IMR-90 (cell line): ENCODE data around the gene PLEKHB2. TPM values are rescaled to one million over a fixed set of nuclear protein-coding genes. Genes with fewer than 3 reads are reported as not detected.

Experiments
- ATAC-seq: fragments of 200-7000 bp; cut with Tn5 transposase; 2 replicates; pipeline ENCODE4 v1.9.1; 2020; ENCODE audit warnings: low read depth, mild to moderate bottlenecking, moderate library complexity
- BruUV-seq: library from RNA; stranded (reverse); fragments of 400-500 nt; replicated peaks from 2 replicates; lab custom pipeline; 2021; lab: Mats Ljungman, UMichigan
- CTCF ChIA-PET: fragments of 300-600 bp; formaldehyde crosslinking; extraction: SDS; loops from one replicate; lab custom pipeline; 2021; ENCODE audit warnings: antibody characterized with exemption; lab: Yijun Ruan, JAX
- POLR2A ChIA-PET: fragments of 300-600 bp; sonication (Branson Sonifier 250); formaldehyde crosslinking; loops from one replicate; lab custom pipeline; 2022; ENCODE audit warnings: antibody characterized with exemption; ENCODE audit not compliant: unreplicated experiment; lab: Charles Lee
- DNase-seq: peaks from one replicate; pipeline ENCODE4 v3.0.0; 2013
- H2AFZ ChIP-seq: replicated peaks from 2 replicates; pipeline ENCODE3; 2013; ENCODE audit warnings: low read length, mild to moderate bottlenecking; ENCODE audit not compliant: poor library complexity
- H2AK5ac ChIP-seq: 2 replicates; pipeline ENCODE4 v1.6.1; 2013; ENCODE audit warnings: low read depth, low read length, inconsistent platforms
- H2AK9ac ChIP-seq: replicated peaks from 2 replicates; pipeline ENCODE3; 2013; ENCODE audit warnings: mild to moderate bottlenecking, low read depth, low read length, moderate library complexity; ENCODE audit not compliant: poor library complexity
- H2BK120ac ChIP-seq: 2 replicates; pipeline ENCODE4 v1.6.1; 2013; ENCODE audit warnings: low read depth, low read length, inconsistent platforms
- H2BK15ac ChIP-seq: 3 replicates; pipeline ENCODE4 v1.6.1; 2013; ENCODE audit warnings: low read depth, low read length, inconsistent platforms
- H2BK20ac ChIP-seq: 2 replicates; pipeline ENCODE4 v1.6.1; 2013; ENCODE audit warnings: low read depth, mild to moderate bottlenecking, inconsistent platforms, low read length, moderate library complexity
- H2BK5ac ChIP-seq: 2 replicates; pipeline ENCODE4 v1.6.1; 2013; ENCODE audit warnings: mild to moderate bottlenecking, low read depth, low read length, inconsistent platforms; ENCODE audit not compliant: poor library complexity, severe bottlenecking
- H3K14ac ChIP-seq: replicated peaks from 2 replicates; pipeline ENCODE4 v1.6.1; 2013; ENCODE audit warnings: low read depth, low read length, inconsistent platforms
- H3K18ac ChIP-seq: 2 replicates; pipeline ENCODE4 v1.6.1; 2013; ENCODE audit warnings: low read depth, low read length, control low read depth
- H3K23ac ChIP-seq: 2 replicates; pipeline ENCODE4 v1.6.1; 2013; ENCODE audit warnings: low read depth, low read length, inconsistent platforms
- H3K27ac ChIP-seq: 2 replicates; pipeline ENCODE4 v1.5.1; 2013; ENCODE audit warnings: mild to moderate bottlenecking, control low read depth, low read length; ENCODE audit not compliant: insufficient read depth
- H3K27me3 ChIP-seq: 2 replicates; pipeline ENCODE4 v1.6.1; 2013; ENCODE audit warnings: low read length; ENCODE audit not compliant: control insufficient read depth, insufficient read depth
- H3K36me3 ChIP-seq: 2 replicates; pipeline ENCODE4 v1.6.1; 2013; ENCODE audit warnings: low read length, mixed read lengths; ENCODE audit not compliant: control insufficient read depth, insufficient read depth
- H3K4ac ChIP-seq: 2 replicates; pipeline ENCODE4 v1.6.1; 2013; ENCODE audit warnings: low read depth, low read length, inconsistent platforms
- H3K4me1 ChIP-seq: 2 replicates; pipeline ENCODE4 v1.6.1; 2013; ENCODE audit warnings: low read length, mixed read lengths; ENCODE audit not compliant: control insufficient read depth, insufficient read depth
- H3K4me2 ChIP-seq: 2 replicates; pipeline ENCODE4 v1.6.1; 2013; ENCODE audit warnings: low read depth, mild to moderate bottlenecking, control low read depth, low read length, moderate library complexity
- H3K4me3 ChIP-seq: 2 replicates; pipeline ENCODE4 v1.5.1; 2013; ENCODE audit warnings: low read depth, mild to moderate bottlenecking, control low read depth, low read length, moderate library complexity; ENCODE audit not compliant: insufficient read depth
- H3K56ac ChIP-seq: 2 replicates; pipeline ENCODE4 v1.6.1; 2013; ENCODE audit warnings: low read length, inconsistent platforms; ENCODE audit not compliant: insufficient read depth; ENCODE audit errors: extremely low read depth
- H3K79me1 ChIP-seq, 2 experiments: 2 replicates each; pipeline ENCODE4 v1.6.1; 2013; ENCODE audit warnings: low read length in 2 of 2, inconsistent platforms in 1 of 2, low read depth in 1 of 2
- H3K9ac ChIP-seq: 2 replicates; pipeline ENCODE4 v1.6.1; 2013; ENCODE audit warnings: low read depth, low read length, control low read depth
- H3K9me1 ChIP-seq: 2 replicates; pipeline ENCODE4 v1.6.1; 2013; ENCODE audit warnings: low read length, inconsistent platforms; ENCODE audit not compliant: insufficient read depth
- H3K9me3 ChIP-seq: 2 replicates; pipeline ENCODE4 v1.6.1; 2013; ENCODE audit warnings: low read length; ENCODE audit not compliant: control insufficient read depth, insufficient read depth
- H4K20me1 ChIP-seq: 2 replicates; pipeline ENCODE4 v1.6.1; 2013; ENCODE audit warnings: low read length, inconsistent platforms; ENCODE audit not compliant: insufficient read depth
- H4K5ac ChIP-seq: 2 replicates; pipeline ENCODE4 v1.6.1; 2013; ENCODE audit warnings: mild to moderate bottlenecking, low read depth, low read length, control low read depth
- H4K8ac ChIP-seq, 2 experiments: 2 replicates each; pipeline ENCODE4 v1.6.1; 2013; ENCODE audit warnings: low read depth in 2 of 2, low read length in 2 of 2, control low read depth in 1 of 2, inconsistent platforms in 1 of 2
- H4K91ac ChIP-seq: 2 replicates; pipeline ENCODE4 v1.6.1; 2013; ENCODE audit warnings: low read depth, low read length, inconsistent platforms; ENCODE audit not compliant: insufficient read depth
- CEBPB ChIP-seq: IDR thresholded peaks from 2 replicates; pipeline ENCODE4 v1.6.1; 2012; ENCODE audit warnings: low read depth, low read length, improper control_type of control experiment
- CHD1 ChIP-seq: IDR thresholded peaks from 2 replicates; pipeline ENCODE4 v1.6.1; 2012; ENCODE audit warnings: low read depth, low read length, improper control_type of control experiment
- CTCF ChIP-seq: conservative IDR thresholded peaks from 2 replicates; pipeline ENCODE4 v1.5.1; 2012; ENCODE audit warnings: mild to moderate bottlenecking, low read depth, low read length, improper control_type of control experiment
- ELK1 ChIP-seq: fragments of 150-350 bp; IDR thresholded peaks from 2 replicates; pipeline ENCODE4 v1.6.1; 2016; ENCODE audit warnings: low read depth, mild to moderate bottlenecking, low read length, moderate library complexity, borderline replicate concordance
- MAFK ChIP-seq: IDR thresholded peaks from 2 replicates; pipeline ENCODE4 v1.6.1; 2012; ENCODE audit warnings: low read depth, low read length, improper control_type of control experiment
- MAZ ChIP-seq: IDR thresholded peaks from 2 replicates; pipeline ENCODE4 v1.6.1; 2012; ENCODE audit warnings: low read depth, mild to moderate bottlenecking, low read length, improper control_type of control experiment, moderate library complexity, borderline replicate concordance
- MXI1 ChIP-seq: IDR thresholded peaks from 2 replicates; pipeline ENCODE4 v1.6.1; 2012; ENCODE audit warnings: low read depth, mild to moderate bottlenecking, low read length, moderate library complexity, borderline replicate concordance
- POLR2A ChIP-seq: IDR thresholded peaks from 2 replicates; pipeline ENCODE4 v1.6.1; 2012; ENCODE audit warnings: mild to moderate bottlenecking, low read depth, low read length
- RCOR1 ChIP-seq: IDR thresholded peaks from 2 replicates; pipeline ENCODE4 v1.6.1; 2012; ENCODE audit warnings: mild to moderate bottlenecking, low read length, improper control_type of control experiment; ENCODE audit not compliant: insufficient replicate concordance
- RFX5 ChIP-seq: IDR thresholded peaks from 2 replicates; pipeline ENCODE4 v1.8.0; 2012; ENCODE audit warnings: low read depth, mild to moderate bottlenecking, low read length, moderate library complexity
- USF2 ChIP-seq: fragments of 150-350 bp; IDR thresholded peaks from 2 replicates; pipeline ENCODE4 v1.6.1; 2017; ENCODE audit warnings: mild to moderate bottlenecking, antibody characterized with exemption, low read length, low read depth
- WGBS, 2 experiments: methylation state at CpG; one replicate each; pipeline versions ENCODE4 v1.1.5 to v1.1.7; 2013; ENCODE audit warnings: missing lambda C conversion rate in 2 of 2; ENCODE audit not compliant: insufficient read length in 1 of 2; ENCODE audit errors: extremely low coverage in 2 of 2; 5-methylcytosine and 5-hydroxymethylcytosine counted together
- dilution Hi-C: fragments of 300-500 bp; cut with HindIII; formaldehyde crosslinking; loops from one replicate; pipeline ENCODE4 v1.14.3; 2018; ENCODE audit warnings: low sequenced_read_pairs; ENCODE audit not compliant: unreplicated experiment
- in situ Hi-C: fragments of 300-500 bp; cut with MboI; formaldehyde crosslinking; loops from 3 replicates; pipeline ENCODE4 v1.14.3; 2019; ENCODE audit warnings: low sequenced_read_pairs, inconsistent platforms, mixed read lengths
- intact Hi-C: fragments of 100-400 bp; cut with micrococcal nuclease; formaldehyde crosslinking; loops from 2 replicates; pipeline ENCODE4 v1.10.0; 2022
- polyA plus RNA-seq, 3 experiments: library from polyadenylated mRNA; depleted of rRNA; stranded (reverse); fragments of >200 nt; gene quantifications; 2 replicates each; pipeline ENCODE4 v1.2.3, GENCODE V29; 2012; ENCODE audit warnings: low replicate concordance in 1 of 3
- total RNA-seq: library from RNA; depleted of rRNA; stranded (reverse); fragments of >200 nt; gene quantifications from 2 replicates; pipeline ENCODE4 v1.2.3, GENCODE V29; 2012

Gene PLEKHB2
- total and polyA plus RNA-seq, 2 of the 4 experiments (the other 2 are of a cell fraction), result 62.9 to 82.1 TPM

- Histone ChIP-seq H3K56ac (no peak overlapping the region), H2BK120ac (no peak overlapping the region), H4K91ac (no peak overlapping the region), H2BK20ac (no peak overlapping the region), H3K9ac (no peak overlapping the region), H2BK5ac (no peak overlapping the region), H4K8ac (no peak overlapping the region), H3K9me1 (peaks cover 7% of the 10 kb centered on the region), H4K5ac (no peak overlapping the region), H3K4ac (no peak overlapping the region), H2AK9ac (no peak overlapping the region), H3K36me3 (peaks cover 40% of the 10 kb centered on the region), H2AFZ (peak overlapping the region; percentile 43), H3K4me2 (no peak overlapping the region), H3K79me1 (peaks cover 23 to 34% of the 10 kb centered on the region in 2 experiments), H2AK5ac (no peak overlapping the region), H3K4me3 (no peak overlapping the region), H3K9me3 (no peaks in the 10 kb centered on the region), H3K4me1 (no peaks in the 10 kb centered on the region), H3K23ac (no peak overlapping the region), H3K14ac (no peak overlapping the region), H4K20me1 (peaks cover 8% of the 10 kb centered on the region; the same call in 1 of the 2 replicates), H3K27me3 (no peaks in the 10 kb centered on the region), H2BK15ac (no peak overlapping the region), H3K18ac (no peak overlapping the region), H3K27ac (no peak overlapping the region)
- BruUV-seq, result no TSS peak
- 80% methylated on average over 1 of the region's 6 CpGs; no CpG with 5 or more reads in 1 of the 2 experiments for WGBS, 2 experiments
- in situ Hi-C loops (no loop called here), dilution Hi-C loops (no loop called here), intact Hi-C loops (no loop called here)
- ATAC-seq (no peak; the same call in 1 of the 2 replicates), DNase-seq (peak; percentile 46)
- POLR2A ChIA-PET, result no interaction called here
- no peak for TF ChIP-seq RFX5
- TF ChIP-seq MAZ, result no peak
- TF ChIP-seq ELK1, result no peak
- no peak for TF ChIP-seq USF2
- TF ChIP-seq CTCF, result no peak
- TF ChIP-seq CHD1, result no peak
- TF ChIP-seq POLR2A, result no peak
- no peak for TF ChIP-seq MAFK
- no peak for TF ChIP-seq RCOR1
- no peak for TF ChIP-seq MXI1
- no peak for TF ChIP-seq CEBPB
- CTCF ChIA-PET, result no interaction called here
Observed at GRCh38 chr2:131143803-131144202, 38.7 kb downstream of the PLEKHB2 start.
